Measurements from ENCODE around the gene MVB12B. TPM values are rescaled to one million over a fixed set of nuclear protein-coding genes. Genes with fewer than 3 reads are reported as not detected.

The MVB12B gene
- total RNA-seq, 6 experiments from 2014 or later = 7.2 to 16.2 (median 9.1) TPM

- intact Hi-C loops (cut with DNase I) = no loop called here
- H3K27me3 ChIP-seq = no peaks in the 10 kb centered on the region
- TF ChIP-seq POLR2A (IDR thresholded peaks at IDR 0.05) (no peak), CTCF (IDR thresholded peaks at IDR 0.05) (no peak)
- 48% methylated on average over 3 of the region's 6 CpGs for WGBS (ENCODE audit: insufficient coverage, low coverage, low lambda C conversion rate, missing lambda C conversion rate)
- peaks cover 0 to 23% (median 0%) of the 10 kb centered on the region in 4 donors for H3K36me3 ChIP-seq
- no peak for ATAC-seq
- peak in 1 of 3 donors; percentile 31 for DNase-seq
- H3K27ac ChIP-seq = no peak overlapping the region
- H3K4me3 ChIP-seq = no peak overlapping the region
- no peaks in the 10 kb centered on the region for H3K4me1 ChIP-seq
- H3K9me3 ChIP-seq = no peaks in the 10 kb centered on the region
These were observed 92.8 kb downstream of the MVB12B start for GRCh38 chr9:126419475-126419874.

DNA sequence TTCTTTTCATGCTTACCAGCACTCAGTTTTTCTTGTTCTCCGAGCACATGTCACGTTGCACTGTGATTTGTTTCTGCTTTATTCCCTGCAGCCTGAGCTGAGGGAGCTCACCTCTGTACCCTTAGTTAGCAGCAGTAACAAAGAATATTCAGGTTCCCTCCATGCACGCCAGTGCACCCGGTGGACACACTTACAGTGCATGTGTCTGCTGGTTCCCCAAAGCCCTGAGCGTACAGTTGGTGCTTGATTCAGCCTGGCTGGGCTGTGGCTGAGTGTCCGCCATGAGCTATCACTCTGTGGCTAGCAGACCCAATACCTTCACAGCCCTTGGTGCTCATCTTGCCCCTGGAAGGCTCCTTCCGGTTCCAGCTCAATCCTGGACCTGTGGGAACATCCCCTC is 93.5 kb downstream of the MVB12B start:
- 94% methylated on average over 5 of the region's 7 CpGs for WGBS (ENCODE audit: insufficient coverage, low coverage, low lambda C conversion rate, missing lambda C conversion rate)
- intact Hi-C loops (cut with DNase I) = no loop called here
- no peaks in the 10 kb centered on the region for H3K27me3 ChIP-seq
- no peak overlapping the region for H3K27ac ChIP-seq
- no peaks in the 10 kb centered on the region for H3K9me3 ChIP-seq
- H3K4me3 ChIP-seq = no peak overlapping the region
- TF ChIP-seq CTCF (IDR thresholded peaks at IDR 0.05) (no peak), POLR2A (IDR thresholded peaks at IDR 0.05) (no peak)
- ATAC-seq (no peak), DNase-seq (no peak)
- no peaks in the 10 kb centered on the region for H3K4me1 ChIP-seq
- peaks cover 0 to 22% (median 0%) of the 10 kb centered on the region in 4 donors for H3K36me3 ChIP-seq

- intact Hi-C loops (cut with DNase I) = no loop called here
- WGBS (ENCODE audit: insufficient coverage, low coverage, low lambda C conversion rate, missing lambda C conversion rate) = 93% methylated on average over 2 of the region's 17 CpGs
- peak in 1 of 3 donors; percentile 18 for DNase-seq
- Histone ChIP-seq H3K9me3 (no peaks in the 10 kb centered on the region), H3K4me1 (no peaks in the 10 kb centered on the region), H3K36me3 (peaks cover 0 to 21% (median 0%) of the 10 kb centered on the region in 4 donors), H3K4me3 (no peak overlapping the region), H3K27ac (no peak overlapping the region), H3K27me3 (no peaks in the 10 kb centered on the region)
- ATAC-seq = peak in 1 of 4 donors; percentile 85
- TF ChIP-seq CTCF (IDR thresholded peaks at IDR 0.05) = no peak
- TF ChIP-seq POLR2A (IDR thresholded peaks at IDR 0.05) = no peak
These were observed 94.3 kb downstream of the MVB12B start for GRCh38 chr9:126420643-126421564.

- no peaks in the 10 kb centered on the region for H3K4me1 ChIP-seq
- H3K27ac ChIP-seq = no peak overlapping the region
- H3K4me3 ChIP-seq = no peak overlapping the region
- intact Hi-C loops (cut with DNase I) = no loop called here
- no peaks in the 10 kb centered on the region for H3K9me3 ChIP-seq
- TF ChIP-seq CTCF (IDR thresholded peaks at IDR 0.05) = no peak
- TF ChIP-seq POLR2A (IDR thresholded peaks at IDR 0.05) = no peak
- WGBS (ENCODE audit: insufficient coverage, low coverage, low lambda C conversion rate, missing lambda C conversion rate) = 70% methylated on average over 9 of the region's 25 CpGs
- H3K36me3 ChIP-seq = peaks cover 0 to 21% (median 0%) of the 10 kb centered on the region in 4 donors
- H3K27me3 ChIP-seq = no peaks in the 10 kb centered on the region
- DNase-seq (no peak), ATAC-seq (no peak)
These were observed 95.2 kb downstream of the MVB12B start for GRCh38 chr9:126421567-126422428.
